ENCODE results near the gene MESP1. TPM values are rescaled to one million over a fixed set of nuclear protein-coding genes. Genes with fewer than 3 reads are reported as not detected.

MESP1 gene, protein sequence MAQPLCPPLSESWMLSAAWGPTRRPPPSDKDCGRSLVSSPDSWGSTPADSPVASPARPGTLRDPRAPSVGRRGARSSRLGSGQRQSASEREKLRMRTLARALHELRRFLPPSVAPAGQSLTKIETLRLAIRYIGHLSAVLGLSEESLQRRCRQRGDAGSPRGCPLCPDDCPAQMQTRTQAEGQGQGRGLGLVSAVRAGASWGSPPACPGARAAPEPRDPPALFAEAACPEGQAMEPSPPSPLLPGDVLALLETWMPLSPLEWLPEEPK
- 1.1 to 10.2 TPM (median 5.1 TPM) in 5 replicates for total RNA-seq (2022; extraction: Qiagen RNA extraction; ENCODE audit: low read depth)

DNA sequence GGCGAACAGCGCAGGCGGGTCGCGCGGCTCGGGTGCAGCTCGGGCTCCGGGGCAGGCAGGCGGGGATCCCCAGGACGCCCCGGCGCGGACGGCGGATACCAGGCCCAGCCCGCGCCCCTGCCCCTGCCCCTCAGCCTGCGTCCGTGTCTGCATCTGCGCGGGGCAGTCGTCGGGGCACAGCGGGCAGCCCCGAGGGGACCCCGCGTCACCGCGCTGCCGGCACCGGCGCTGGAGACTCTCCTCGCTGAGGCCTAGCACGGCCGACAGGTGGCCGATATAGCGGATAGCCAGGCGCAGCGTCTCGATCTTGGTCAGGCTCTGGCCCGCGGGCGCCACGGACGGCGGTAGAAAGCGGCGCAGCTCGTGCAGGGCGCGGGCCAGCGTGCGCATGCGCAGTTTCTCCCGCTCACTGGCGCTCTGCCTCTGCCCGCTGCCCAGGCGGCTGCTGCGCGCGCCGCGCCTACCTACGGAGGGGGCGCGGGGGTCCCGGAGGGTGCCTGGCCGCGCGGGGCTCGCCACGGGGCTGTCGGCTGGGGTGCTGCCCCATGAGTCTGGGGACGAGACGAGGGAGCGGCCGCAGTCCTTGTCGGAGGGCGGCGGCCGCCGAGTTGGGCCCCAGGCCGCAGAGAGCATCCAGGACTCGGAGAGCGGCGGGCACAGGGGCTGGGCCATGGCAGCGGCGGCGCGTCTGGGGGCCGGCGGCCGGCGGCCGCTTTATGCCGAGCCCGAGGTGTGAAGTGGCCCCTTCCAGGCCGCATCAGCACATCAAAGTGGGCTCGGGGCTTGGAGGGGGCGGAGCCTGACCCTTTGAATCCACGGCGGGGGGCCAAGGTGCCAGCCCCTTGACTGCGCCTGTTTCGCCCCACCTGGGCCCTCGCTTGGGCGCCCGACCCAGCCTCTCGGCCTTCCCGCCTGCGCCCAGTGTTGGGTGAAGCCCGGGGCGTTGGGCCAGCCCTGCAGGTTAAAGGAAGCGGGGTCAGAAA, at the start of gene MESP1:
Gene MESP1 (minus strand): TSS at position 690 of the 983 bp plus-strand sequence. CDS start 18 bp downstream, at position 672.

GRCh38 chr15:89776274-89777072, 25.4 kb upstream of the MESP1 start, which contains the start of gene MESP2:
Gene MESP2, plus strand, starts transcription at chr15:89776332. Its CDS starts 26 bp downstream, at chr15:89776358.

Other genes with a start within 250 kb of the MESP1 start
- gene TICRR, start 175.8 kb downstream of the MESP1 start, total RNA-seq (2022; extraction: Qiagen RNA extraction; ENCODE audit: low read depth) = 10.0 to 14.1 TPM (median 13.3 TPM) in 5 replicates
- gene KIF7, start 95.8 kb downstream of the MESP1 start, total RNA-seq (2022; extraction: Qiagen RNA extraction; ENCODE audit: low read depth) = 3.1 to 5.6 TPM (median 4.8 TPM) in 5 replicates
- 0.09 to 0.11 TPM (median 0.10 TPM) in 3 of 5 replicates, not detected in the others for gene PLIN1, start 71.9 kb downstream of the MESP1 start, total RNA-seq (2022; extraction: Qiagen RNA extraction; ENCODE audit: low read depth)
- gene PEX11A, start 60.5 kb downstream of the MESP1 start, total RNA-seq (2022; extraction: Qiagen RNA extraction; ENCODE audit: low read depth) = 6.8 to 8.1 TPM (median 8.0 TPM) in 5 replicates
- gene WDR93, start 60.4 kb downstream of the MESP1 start, total RNA-seq (2022; extraction: Qiagen RNA extraction; ENCODE audit: low read depth) = 0.09 to 0.64 TPM (median 0.18 TPM) in 5 replicates
- gene MESP2, start 25.1 kb upstream of the MESP1 start, total RNA-seq (2022; extraction: Qiagen RNA extraction; ENCODE audit: low read depth) = 0.44 to 0.95 TPM (median 0.65 TPM) in 4 of 5 replicates, not detected in the other
- gene ANPEP, start 63.6 kb upstream of the MESP1 start, total RNA-seq (2022; extraction: Qiagen RNA extraction; ENCODE audit: low read depth) = 49.2 to 71.8 TPM (median 63.0 TPM) in 5 replicates
- 36.0 to 82.2 TPM (median 44.7 TPM) in 5 replicates for gene AP3S2, start 142.7 kb upstream of the MESP1 start, total RNA-seq (2022; extraction: Qiagen RNA extraction; ENCODE audit: low read depth)
- gene ARPIN, start 161.7 kb upstream of the MESP1 start, total RNA-seq (2022; extraction: Qiagen RNA extraction; ENCODE audit: low read depth) = 8.9 to 13.5 TPM (median 11.4 TPM) in 5 replicates